NT2/D1 (cell line): ENCODE data around the gene RHOT2.

ENCODE experiments used
- SUZ12 ChIP-seq: IDR thresholded peaks from 2 replicates; pipeline ENCODE4 v1.6.1; 2011; ENCODE audit not compliant: insufficient read length, insufficient read depth; ENCODE audit errors: extremely low read depth
- YY1 ChIP-seq: IDR thresholded peaks from 2 replicates; pipeline ENCODE4 v1.6.1; 2011; ENCODE audit not compliant: insufficient read length, insufficient read depth

DNA sequence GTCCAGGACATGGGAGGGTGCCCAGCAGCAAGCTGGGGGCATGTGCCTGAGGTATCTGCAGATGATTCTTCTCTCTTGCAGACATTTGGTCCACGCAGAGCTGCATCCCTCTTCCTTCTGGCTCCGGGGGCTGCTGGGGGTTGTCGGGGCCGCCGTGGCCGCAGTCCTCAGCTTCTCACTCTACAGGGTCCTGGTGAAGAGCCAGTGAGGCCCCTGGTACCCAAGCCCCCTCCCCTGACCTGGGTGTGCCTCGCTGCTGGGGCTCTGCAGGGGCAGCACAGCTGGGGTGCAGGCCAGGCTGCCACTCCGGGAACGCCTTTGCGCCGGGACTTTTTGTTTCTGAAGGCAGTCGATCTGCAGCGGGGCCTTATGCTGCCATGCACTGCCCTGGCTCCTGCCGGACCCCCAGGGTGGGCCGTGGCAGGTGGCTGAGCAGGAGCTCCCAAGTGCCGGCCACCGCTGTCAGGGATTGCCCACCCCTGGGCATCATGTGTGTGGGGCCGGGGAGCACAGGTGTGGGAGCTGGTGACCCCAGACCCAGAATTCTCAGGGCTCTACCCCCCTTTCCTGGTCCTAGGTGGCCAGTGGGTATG, 5.6 kb downstream of the RHOT2 start:
- no peak for TF ChIP-seq YY1
- no peak for TF ChIP-seq SUZ12
